SW480 (cell line): ENCODE results near the gene POLR3GL.
A peak's percentile ranks its signal among the peaks of the same experiment; 100 is the strongest.

Experiments used
- DNase-seq: peaks from one replicate; pipeline ENCODE4 v3.0.0-alpha.2; 2016; ENCODE audit warnings: low spot score

Gene POLR3GL

GRCh38 chr1:145977016-145977415, 12.5 kb downstream of the POLR3GL start:
- no peak for DNase-seq

- peak; percentile 89 for DNase-seq
Measured at GRCh38 chr1:145977486-145978470, 13.3 kb downstream of the POLR3GL start.

GRCh38 chr1:145978471-145978853, 14.0 kb downstream of the POLR3GL start:
- no peak for DNase-seq

- peak; percentile 100 for DNase-seq
Measured at GRCh38 chr1:145978854-145979745, 14.6 kb downstream of the POLR3GL start.

GRCh38 chr1:145979746-145980456, 15.4 kb downstream of the POLR3GL start:
- peak; percentile 51 for DNase-seq

GRCh38 chr1:145980457-145980994, 16.0 kb downstream of the POLR3GL start:
- DNase-seq = no peak

GRCh38 chr1:145982010-145982723, 17.7 kb downstream of the POLR3GL start:
- DNase-seq = no peak

GRCh38 chr1:145983206-145983675, 18.8 kb downstream of the POLR3GL start:
- no peak for DNase-seq

- DNase-seq = no peak
Measured at GRCh38 chr1:145983960-145984830, 19.7 kb downstream of the POLR3GL start.

- DNase-seq = no peak
Measured at GRCh38 chr1:145985129-145985501, 20.6 kb downstream of the POLR3GL start.

- DNase-seq = no peak
Measured at GRCh38 chr1:145985502-145986439, 21.3 kb downstream of the POLR3GL start.

- DNase-seq = no peak
Measured at GRCh38 chr1:145986551-145986950, 22.1 kb downstream of the POLR3GL start.

- DNase-seq = no peak
Measured at GRCh38 chr1:145987926-145988325, 23.4 kb downstream of the POLR3GL start.

GRCh38 chr1:145988773-145989172, 24.3 kb downstream of the POLR3GL start:
- no peak for DNase-seq

- DNase-seq = peak; percentile 52
Measured at GRCh38 chr1:145990249-145990855, 25.9 kb downstream of the POLR3GL start.

- DNase-seq = no peak
Measured at GRCh38 chr1:145991735-145992412, 27.4 kb downstream of the POLR3GL start.

GRCh38 chr1:145992502-145992936, 28.0 kb downstream of the POLR3GL start:
- DNase-seq = no peak
